CD4-positive, alpha-beta T cell (primary cell): ENCODE results near the gene COBL. TPM values are rescaled to one million over a fixed set of nuclear protein-coding genes. Genes with fewer than 3 reads are reported as not detected.

Experiments
- ATAC-seq: fragments of 200-7000 bp; cut with Tn5 transposase; one replicate; pipeline ENCODE4 v1.10.0; 2022; ENCODE audit warnings: mild to moderate bottlenecking; ENCODE audit not compliant: poor library complexity
- CTCF ChIA-PET: fragments of 350-600 bp; sonication (Branson Sonifier 250); formaldehyde crosslinking; loops from one replicate; lab custom pipeline; 2021; ENCODE audit warnings: antibody characterized with exemption, inconsistent platforms; lab: Charles Lee
- POLR2A ChIA-PET: fragments of 350-600 bp; sonication (Branson Sonifier 250); formaldehyde crosslinking; loops from one replicate; lab custom pipeline; 2021; ENCODE audit warnings: antibody characterized with exemption, inconsistent platforms; lab: Charles Lee
- DNase-seq, 14 experiments: peaks; one replicate each; pipeline ENCODE4 v3.0.0-alpha.2; 2013 to 2020; ENCODE audit warnings: mixed read lengths in 2 of 14
- H3K27ac ChIP-seq, 2 donors: one replicate each; pipeline versions ENCODE4 v1.5.1 to v1.7.0; 2013; ENCODE audit warnings: low read length in 2 of 2, low read depth in 1 of 2, mild to moderate bottlenecking in 1 of 2
- H3K27me3 ChIP-seq, 2 experiments: 1 replicate in 1 of 2; 2 replicates in 1 of 2; pipeline versions ENCODE4 v1.6.1 to v1.7.0; 2013; ENCODE audit warnings: low read length in 2 of 2, control low read depth in 1 of 2, mild to moderate bottlenecking in 1 of 2, moderate library complexity in 1 of 2; ENCODE audit not compliant: insufficient read depth in 2 of 2, control insufficient read depth in 1 of 2
- H3K36me3 ChIP-seq: one replicate; pipeline ENCODE4 v1.6.1; 2013; ENCODE audit warnings: low read length, control low read depth; ENCODE audit not compliant: insufficient read depth
- H3K4me1 ChIP-seq: one replicate; pipeline ENCODE4 v1.6.1; 2013; ENCODE audit warnings: low read length, control low read depth; ENCODE audit not compliant: insufficient read depth
- H3K4me3 ChIP-seq: one replicate; pipeline ENCODE4 v1.5.1; 2013; ENCODE audit warnings: mild to moderate bottlenecking, low read length, moderate library complexity
- H3K9me3 ChIP-seq, 2 experiments: 1 replicate in 1 of 2; 2 replicates in 1 of 2; pipeline versions ENCODE4 v1.6.1 to v1.7.0; 2013; ENCODE audit warnings: low read length in 2 of 2, mild to moderate bottlenecking in 2 of 2, control low read depth in 1 of 2, moderate library complexity in 1 of 2; ENCODE audit not compliant: control insufficient read depth in 1 of 2, insufficient read depth in 1 of 2
- H3K27ac Mint-ChIP-seq: one replicate; pipeline ENCODE4 v1.8.0; 2020; ENCODE audit warnings: mixed read lengths
- H3K27me3 Mint-ChIP-seq: one replicate; pipeline ENCODE4 v1.8.0; 2021; ENCODE audit warnings: mixed read lengths
- H3K36me3 Mint-ChIP-seq: one replicate; pipeline ENCODE4 v1.8.0; 2021; ENCODE audit warnings: low read depth, mixed read lengths
- H3K4me1 Mint-ChIP-seq: one replicate; pipeline ENCODE4 v1.8.0; 2021; ENCODE audit warnings: low read depth, mixed read lengths
- H3K4me3 Mint-ChIP-seq: one replicate; pipeline ENCODE4 v1.8.0; 2020; ENCODE audit warnings: mild to moderate bottlenecking, mixed read lengths
- H3K9me3 Mint-ChIP-seq: one replicate; pipeline ENCODE4 v1.8.0; 2020; ENCODE audit warnings: mixed read lengths
- CTCF ChIP-seq: fragments of 200-600 bp; IDR thresholded peaks from one replicate; pipeline ENCODE4 v1.8.0; 2022; ENCODE audit warnings: antibody characterized with exemption, mild to moderate bottlenecking
- intact Hi-C, 2 experiments: fragments of 100-400 bp; cut with DNase I in 1 of 2; cut with micrococcal nuclease in 1 of 2; formaldehyde crosslinking; loops; one replicate each; pipeline versions ENCODE4 v1.15.1 to v1.9.0; 2023 to 2025; cut with DNase I, micrococcal nuclease
- total RNA-seq, 174 experiments: library from RNA in 2 of 174; stranded (reverse) in 2 of 174; gene quantifications; one replicate each; pipeline ENCODE4 v1.2.3 and lab custom pipeline; 2021 to 2026

COBL gene
- total RNA-seq, 2 experiments from 2014 or later, result not detected

- DNase-seq (no peak), ATAC-seq (no peak)
- no peak for TF ChIP-seq CTCF
- ChIA-PET CTCF (no interaction called here), POLR2A (no interaction called here)
- no peak overlapping the region for H3K27ac Mint-ChIP-seq
- no peaks in the 10 kb centered on the region for H3K4me1 Mint-ChIP-seq
- H3K27me3 ChIP-seq, result no peaks in the 10 kb centered on the region
- no peak overlapping the region for H3K27ac ChIP-seq
- no peaks in the 10 kb centered on the region for H3K27me3 Mint-ChIP-seq
- H3K9me3 ChIP-seq, result peaks cover 0 to 11% of the 10 kb centered on the region in 2 experiments
- no peak overlapping the region for H3K4me3 Mint-ChIP-seq
- no peaks in the 10 kb centered on the region for H3K36me3 Mint-ChIP-seq
- H3K36me3 ChIP-seq, result no peaks in the 10 kb centered on the region
- H3K4me1 ChIP-seq, result no peaks in the 10 kb centered on the region
- no peaks in the 10 kb centered on the region for H3K9me3 Mint-ChIP-seq
- no peak overlapping the region for H3K4me3 ChIP-seq
- intact Hi-C loops, result no loop called here
Measured at GRCh38 chr7:51354434-51354833, 37.8 kb upstream of the COBL start.

GRCh38 chr7:51352174-51353100, 35.8 kb upstream of the COBL start:
- Histone ChIP-seq H3K9me3 (peaks cover 0 to 11% of the 10 kb centered on the region in 2 experiments), H3K4me3 (no peak overlapping the region), H3K27ac (no peak overlapping the region), H3K27me3 (no peaks in the 10 kb centered on the region), H3K36me3 (no peaks in the 10 kb centered on the region), H3K4me1 (no peaks in the 10 kb centered on the region)
- ATAC-seq, result no peak
- H3K36me3 Mint-ChIP-seq, result no peaks in the 10 kb centered on the region
- TF ChIP-seq CTCF, result no peak
- no peak for DNase-seq
- no peaks in the 10 kb centered on the region for H3K9me3 Mint-ChIP-seq
- POLR2A ChIA-PET, result interaction anchor here (0.6 kb wide), 1 partner anchor 69 kb away, joined by 3 read pairs; no protein-coding TSS in a partner anchor
- H3K27ac Mint-ChIP-seq, result no peak overlapping the region
- CTCF ChIA-PET, result no interaction called here
- no peaks in the 10 kb centered on the region for H3K4me1 Mint-ChIP-seq
- H3K27me3 Mint-ChIP-seq, result no peaks in the 10 kb centered on the region
- intact Hi-C loops, result no loop called here
- H3K4me3 Mint-ChIP-seq, result no peak overlapping the region

- Histone ChIP-seq H3K27me3 (no peaks in the 10 kb centered on the region), H3K9me3 (peaks cover 0 to 9% of the 10 kb centered on the region in 2 experiments), H3K27ac (no peak overlapping the region), H3K4me3 (no peak overlapping the region), H3K36me3 (no peaks in the 10 kb centered on the region), H3K4me1 (no peaks in the 10 kb centered on the region)
- no peak for TF ChIP-seq CTCF
- H3K27ac Mint-ChIP-seq, result no peak overlapping the region
- intact Hi-C loops, result no loop called here
- H3K9me3 Mint-ChIP-seq, result no peaks in the 10 kb centered on the region
- H3K4me3 Mint-ChIP-seq, result no peak overlapping the region
- ATAC-seq, result no peak
- ChIA-PET POLR2A (no interaction called here), CTCF (no interaction called here)
- no peak for DNase-seq
- no peaks in the 10 kb centered on the region for H3K4me1 Mint-ChIP-seq
- H3K27me3 Mint-ChIP-seq, result no peaks in the 10 kb centered on the region
- H3K36me3 Mint-ChIP-seq, result no peaks in the 10 kb centered on the region
Measured at GRCh38 chr7:51351661-51352060, 35.1 kb upstream of the COBL start.
